NOMO-1 (cell line): ENCODE measurements around the gene ACTN2.

ENCODE experiments used
- DNase-seq, 2 experiments: peaks; one replicate each; lab custom pipeline; 2025; ENCODE audit not compliant: unreplicated experiment in 2 of 2; lab: John Stamatoyannopoulos, UW

Gene ACTN2

GRCh38 chr1:236812334-236813030, 126.2 kb downstream of the ACTN2 start:
- no peak for DNase-seq
